ENCODE measurements around the gene GPR108. TPM values are rescaled to one million over a fixed set of nuclear protein-coding genes. Genes with fewer than 3 reads are reported as not detected.

Gene GPR108
- total RNA-seq, 4 donors from 2014 or later, result 87.9 to 152 (median 116) TPM

- no peak for TF ChIP-seq POLR2A (IDR thresholded peaks at IDR 0.05)
- TF ChIP-seq CTCF (IDR thresholded peaks at IDR 0.05), result no peak
- Histone ChIP-seq H3K36me3 (peaks cover 30 to 34% of the 10 kb centered on the region in 2 donors), H3K4me3 (replicated peaks in 1 of 3) (no peak overlapping the region), H3K4me1 (peaks cover 37% of the 10 kb centered on the region in 2 donors), H3K27me3 (no peaks in the 10 kb centered on the region), H3K27ac (peak overlapping the region; percentile 86 to 94 (median 89)), H3K9me3 (no peaks in the 10 kb centered on the region)
- 78 to 83% methylated on average over 15 of the region's 15 CpGs for WGBS, 2 donors
- intact Hi-C loops (cut with DNase I), result no loop called here
- no peak for DNase-seq
These were observed 6.5 kb upstream of the GPR108 start for GRCh38 chr19:6743714-6744380.

- Histone ChIP-seq H3K9me3 (no peaks in the 10 kb centered on the region), H3K36me3 (peaks cover 22 to 27% of the 10 kb centered on the region in 2 donors), H3K27me3 (no peaks in the 10 kb centered on the region), H3K27ac (peak overlapping the region in 1 of 3 donors; percentile 89), H3K4me1 (peaks cover 45% of the 10 kb centered on the region in 2 donors), H3K4me3 (replicated peaks in 1 of 3) (no peak overlapping the region)
- TF ChIP-seq CTCF (IDR thresholded peaks at IDR 0.05), result no peak
- TF ChIP-seq POLR2A (IDR thresholded peaks at IDR 0.05), result no peak
- DNase-seq, result no peak
- intact Hi-C loops (cut with DNase I), result no loop called here
- 91 to 94% methylated on average over 7 of the region's 7 CpGs for WGBS, 2 donors
These were observed 5.7 kb upstream of the GPR108 start for GRCh38 chr19:6743066-6743465.

GRCh38 chr19:6740589-6741343, 3.4 kb upstream of the GPR108 start:
- Histone ChIP-seq H3K36me3 (peaks cover 4 to 6% of the 10 kb centered on the region in 2 donors), H3K4me1 (peaks cover 54 to 55% of the 10 kb centered on the region in 2 donors), H3K27me3 (no peaks in the 10 kb centered on the region), H3K27ac (peak overlapping the region; percentile 60 to 87 (median 77)), H3K4me3 (replicated peaks in 1 of 3) (peak overlapping the region; percentile 43 to 90 (median 86)), H3K9me3 (no peaks in the 10 kb centered on the region)
- peak; percentile 39 to 59 for DNase-seq
- no peak for TF ChIP-seq CTCF (IDR thresholded peaks at IDR 0.05)
- TF ChIP-seq POLR2A (IDR thresholded peaks at IDR 0.05), result peak in 1 of 2 donors; percentile 55
- intact Hi-C loops (cut with DNase I), result no loop called here
- 0 to 12% methylated on average over 13 to 26 of the region's 46 CpGs for WGBS, 2 donors

GRCh38 chr19:6739883-6740588, 2.7 kb upstream of the GPR108 start:
- WGBS, 2 donors, result 0 to 1% methylated on average over 21 to 29 of the region's 34 CpGs
- DNase-seq, result peak; percentile 52 to 66
- Histone ChIP-seq H3K27ac (peak overlapping the region; percentile 60 to 87 (median 77)), H3K9me3 (no peaks in the 10 kb centered on the region), H3K4me3 (replicated peaks in 1 of 3) (peak overlapping the region; percentile 43 to 90 (median 86)), H3K36me3 (peaks cover 4 to 6% of the 10 kb centered on the region in 2 donors), H3K4me1 (peaks cover 51 to 54% of the 10 kb centered on the region in 2 donors), H3K27me3 (no peaks in the 10 kb centered on the region)
- intact Hi-C loops (cut with DNase I), result loop anchor here (5.0 to 10.0 kb wide), 2 partner anchors 108 to 125 kb away; no protein-coding TSS in a partner anchor
- TF ChIP-seq POLR2A (IDR thresholded peaks at IDR 0.05), result no peak
- no peak for TF ChIP-seq CTCF (IDR thresholded peaks at IDR 0.05)

Measured in thyroid gland (tissue), 4 donors.